ENCODE measurements around the gene ATP6V1G2.

GRCh38 chr6:31498748-31499147 is 47.7 kb downstream of the ATP6V1G2 start:
- TF ChIP-seq POLR2A (IDR thresholded peaks at IDR 0.05; ENCODE audit: extremely low read depth, insufficient read length) (no peak), CTCF (IDR thresholded peaks at IDR 0.05; ENCODE audit: low read depth, low read length) (no peak), MAX (IDR thresholded peaks at IDR 0.05; ENCODE audit: low read depth, low read length) (no peak), MYC (IDR thresholded peaks at IDR 0.05; ENCODE audit: low read depth, low read length) (no peak)
